DMS153 treated with DMSO at 0.1 percent for 48 hours (cell line): ENCODE results near the gene LRRC7.
"Not testable (repeated sequence)": the region's sequence is repeated elsewhere in the genome, so short reads cannot be mapped to it uniquely, and the experiment has no call there.

Experiments used
- DNase-seq: peaks from one replicate; lab custom pipeline; 2025; ENCODE audit not compliant: unreplicated experiment; lab: John Stamatoyannopoulos, UW

The LRRC7 gene

GRCh38 chr1:69862906-69863305 lies 295.2 kb downstream of the LRRC7 start:
- DNase-seq, result no peak

- no peak for DNase-seq
These were observed 296.0 kb downstream of the LRRC7 start for GRCh38 chr1:69863704-69864103.

- no peak for DNase-seq
These were observed 303.7 kb downstream of the LRRC7 start for GRCh38 chr1:69871412-69871811.

DNA sequence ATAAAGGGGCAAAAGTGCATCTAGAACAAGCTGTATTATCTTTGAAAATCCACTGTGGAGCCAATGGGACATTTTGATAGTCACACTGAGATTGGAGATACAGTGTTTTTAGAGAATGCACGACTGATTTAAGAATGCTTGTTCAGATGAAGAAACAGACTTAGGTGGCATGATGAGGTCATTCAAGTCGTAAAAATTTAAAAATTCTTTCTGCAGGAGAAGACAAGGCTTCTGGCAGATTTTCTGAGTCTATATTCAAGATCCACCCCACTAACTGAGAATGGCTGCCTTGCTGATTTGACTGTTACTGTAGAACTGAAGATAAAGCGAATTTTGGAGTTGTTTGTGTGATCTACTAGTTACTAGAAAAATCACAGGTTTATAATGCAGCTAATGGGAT lies 310.6 kb downstream of the LRRC7 start:
- no peak for DNase-seq

GRCh38 chr1:69888016-69888415 lies 320.3 kb downstream of the LRRC7 start:
- not testable (repeated sequence) for DNase-seq

DNA sequence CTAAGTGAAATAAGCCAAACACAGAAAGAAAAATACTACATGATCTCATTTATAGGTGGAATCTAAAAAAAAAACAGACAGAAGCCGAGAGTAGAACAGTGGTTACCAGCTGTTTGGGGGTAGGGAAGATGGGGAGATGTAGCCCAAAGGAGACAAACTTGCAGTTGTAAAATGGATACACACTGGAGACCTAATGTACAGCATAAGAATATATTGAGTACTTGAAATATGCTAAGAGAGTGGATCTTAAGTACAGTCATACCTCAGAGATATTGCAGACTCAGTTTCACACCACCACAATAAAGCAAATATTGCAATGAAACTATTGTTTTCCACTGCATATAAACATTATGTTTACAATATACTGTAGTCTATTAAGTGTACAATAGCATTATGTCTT lies 320.9 kb downstream of the LRRC7 start:
- no peak for DNase-seq

DNA sequence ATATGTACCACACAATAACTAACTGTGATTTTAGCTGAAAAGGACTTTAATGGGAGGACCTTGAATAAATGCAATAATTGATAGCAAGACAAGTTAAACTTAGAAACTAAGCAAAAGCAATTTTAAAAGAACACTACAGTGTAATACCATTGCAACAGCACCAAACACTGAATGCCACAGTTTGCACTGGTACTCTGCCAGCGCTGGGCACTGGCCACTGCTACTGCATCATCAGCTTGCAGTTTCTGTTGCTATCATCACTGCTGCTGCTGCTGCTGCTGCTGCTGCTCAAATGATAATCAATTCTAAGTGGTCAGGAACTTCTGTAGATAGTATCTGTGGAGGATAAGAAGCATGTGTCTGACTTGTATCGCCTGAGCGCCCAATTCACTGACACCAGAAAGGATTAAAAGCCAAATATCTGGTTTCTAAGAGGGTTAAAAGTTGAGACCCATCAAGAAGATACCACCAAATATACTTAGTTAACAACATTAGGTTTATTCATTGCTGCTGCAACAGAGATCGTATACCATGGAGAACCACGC lies 330.8 kb downstream of the LRRC7 start:
- DNase-seq, result no peak

DNA sequence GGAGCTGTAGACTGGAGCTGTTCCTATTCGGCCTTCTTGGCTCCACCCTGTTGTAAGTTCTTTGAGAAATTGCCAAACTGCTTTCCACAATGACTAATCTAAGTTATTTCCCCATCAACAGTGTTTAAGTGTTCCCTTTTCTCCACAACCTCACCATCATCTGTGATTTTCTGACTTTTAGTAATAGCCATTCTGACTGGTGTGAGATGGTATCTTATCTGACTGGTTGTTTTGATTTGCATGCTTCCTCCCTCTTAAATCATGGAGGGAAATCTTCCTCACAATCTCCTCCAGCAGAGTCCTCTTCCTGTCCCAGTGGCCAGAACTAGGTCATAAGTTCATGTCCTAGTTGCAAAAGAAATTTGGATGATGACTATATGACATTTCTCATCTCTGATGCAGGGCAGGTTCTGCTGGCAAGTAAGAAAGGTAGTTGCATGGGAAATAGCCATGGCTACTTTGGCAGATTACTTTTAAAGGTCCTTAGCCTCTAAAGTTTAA lies 343.6 kb downstream of the LRRC7 start:
- no peak for DNase-seq

- DNase-seq, result no peak
These were observed 346.3 kb downstream of the LRRC7 start for GRCh38 chr1:69913977-69914376.

DNA sequence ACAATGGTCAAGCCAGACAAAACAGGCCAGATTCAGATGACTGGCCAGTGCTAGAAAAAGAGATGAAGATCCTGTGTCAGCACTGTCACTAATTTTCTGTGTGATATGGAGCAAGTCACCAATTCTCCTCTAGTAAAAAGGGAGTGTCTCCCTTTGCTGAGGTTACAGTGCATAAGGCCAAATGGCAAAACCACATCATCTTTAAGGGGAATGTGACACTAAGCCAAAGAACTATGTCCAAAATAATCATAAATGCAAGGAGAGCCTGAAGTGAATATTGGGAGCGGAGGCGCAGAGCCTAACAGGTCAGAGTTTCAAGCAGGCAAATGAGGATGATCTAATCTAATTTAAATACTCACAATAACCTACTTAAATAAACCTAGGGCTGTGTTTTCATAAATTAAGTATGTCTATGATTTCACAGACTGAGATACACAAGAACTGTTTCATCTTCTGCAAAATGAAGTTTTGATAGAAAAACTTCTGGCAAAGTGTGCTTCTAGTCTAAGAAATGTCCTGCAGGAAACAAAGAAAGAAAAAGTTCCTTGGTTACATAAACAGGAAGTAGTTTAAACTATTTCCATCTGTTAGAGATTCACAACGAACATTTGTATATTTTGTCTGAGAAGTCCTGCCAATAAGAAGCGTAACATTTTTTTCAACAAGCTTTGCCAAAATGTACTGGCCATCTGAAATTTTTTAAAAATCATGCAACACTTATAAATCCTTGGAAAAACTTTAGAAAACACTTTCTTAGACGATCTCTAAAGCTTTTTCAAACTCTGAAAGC lies 347.4 kb downstream of the LRRC7 start:
- no peak for DNase-seq

DNA sequence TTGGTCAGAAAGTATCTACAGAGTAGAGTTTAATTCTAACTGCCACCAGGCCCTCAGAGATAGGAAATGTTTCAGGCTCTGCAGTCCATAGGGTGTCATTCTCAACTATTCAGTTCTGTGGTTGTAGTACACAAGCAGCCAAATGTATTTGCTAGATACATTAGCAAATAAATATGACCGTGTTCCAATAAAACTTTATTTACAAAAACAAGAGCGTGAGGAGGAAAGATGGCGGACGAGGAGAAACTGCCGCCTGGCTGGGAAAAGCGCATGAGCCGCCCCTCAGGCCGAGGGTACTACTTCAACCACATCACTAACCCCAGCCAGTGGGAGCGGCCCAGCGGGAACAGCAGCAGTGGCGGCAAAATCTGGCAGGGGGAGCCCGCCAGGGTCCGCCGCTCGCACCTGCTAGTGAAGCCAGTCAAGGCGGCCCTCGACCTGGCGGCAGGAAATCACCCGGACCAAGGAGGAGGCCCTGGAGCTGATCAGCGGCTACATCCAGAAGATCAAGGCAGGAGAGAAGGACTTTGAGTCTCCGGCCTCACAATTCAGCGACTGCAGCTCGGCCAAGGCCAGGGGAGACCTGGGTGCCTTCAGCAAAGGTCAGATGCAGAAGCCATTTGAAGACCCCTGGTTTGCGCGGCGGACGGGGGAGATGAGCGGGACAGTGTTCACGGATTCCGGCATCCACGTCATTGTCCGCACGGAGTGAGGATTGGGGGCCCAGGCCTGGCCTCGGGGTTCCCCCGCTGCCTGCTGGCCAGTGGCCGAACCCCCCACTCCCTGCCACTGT lies 351.6 kb downstream of the LRRC7 start:
- DNase-seq, result no peak

DNA sequence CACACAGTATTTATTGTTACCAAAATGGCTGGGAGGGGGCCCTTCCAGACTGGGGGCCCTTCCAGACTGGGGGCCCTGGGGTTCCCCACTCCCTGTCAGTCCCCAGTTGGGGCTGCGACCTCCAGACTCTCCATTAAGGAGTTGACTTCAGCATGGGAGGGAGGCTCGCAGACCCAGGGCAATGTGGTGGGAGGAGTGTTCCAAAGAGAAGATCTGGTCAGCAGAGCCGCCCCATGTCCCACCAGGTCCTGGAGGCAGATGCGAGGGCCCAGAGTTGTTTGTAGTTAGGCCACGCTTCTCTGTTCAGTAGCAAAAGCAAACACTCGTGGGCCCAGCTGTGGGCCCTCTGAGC lies 352.2 kb downstream of the LRRC7 start:
- DNase-seq, result no peak

GRCh38 chr1:69920426-69920825 lies 352.7 kb downstream of the LRRC7 start:
- DNase-seq, result no peak

- DNase-seq, result no peak
These were observed 353.8 kb downstream of the LRRC7 start for GRCh38 chr1:69921486-69921885.

DNA sequence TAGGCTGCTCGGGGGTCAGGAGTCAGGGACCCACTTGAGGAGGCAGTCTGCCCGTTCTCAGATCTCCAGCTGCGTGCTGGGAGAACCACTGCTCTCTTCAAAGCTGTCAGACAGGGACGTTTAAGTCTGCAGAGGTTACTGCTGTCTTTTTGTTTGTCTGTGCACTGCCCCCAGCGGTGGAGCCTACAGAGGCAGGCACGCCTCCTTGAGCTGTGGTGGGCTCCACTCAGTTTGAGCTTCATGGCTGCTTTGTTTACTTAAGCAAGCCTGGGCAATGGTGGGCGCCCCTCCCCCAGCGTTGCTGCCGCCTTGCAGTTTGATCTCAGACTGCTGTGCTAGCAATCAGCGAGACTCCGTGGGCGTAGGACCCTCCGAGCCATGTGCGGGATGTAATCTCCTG lies 360.5 kb downstream of the LRRC7 start:
- DNase-seq, result not testable (repeated sequence)

- no peak for DNase-seq
These were observed 361.8 kb downstream of the LRRC7 start for GRCh38 chr1:69929308-69930057.

- DNase-seq, result no peak
These were observed 362.7 kb downstream of the LRRC7 start for GRCh38 chr1:69930396-69930795.

- no peak for DNase-seq
These were observed 365.0 kb downstream of the LRRC7 start for GRCh38 chr1:69932760-69933159.

DNA sequence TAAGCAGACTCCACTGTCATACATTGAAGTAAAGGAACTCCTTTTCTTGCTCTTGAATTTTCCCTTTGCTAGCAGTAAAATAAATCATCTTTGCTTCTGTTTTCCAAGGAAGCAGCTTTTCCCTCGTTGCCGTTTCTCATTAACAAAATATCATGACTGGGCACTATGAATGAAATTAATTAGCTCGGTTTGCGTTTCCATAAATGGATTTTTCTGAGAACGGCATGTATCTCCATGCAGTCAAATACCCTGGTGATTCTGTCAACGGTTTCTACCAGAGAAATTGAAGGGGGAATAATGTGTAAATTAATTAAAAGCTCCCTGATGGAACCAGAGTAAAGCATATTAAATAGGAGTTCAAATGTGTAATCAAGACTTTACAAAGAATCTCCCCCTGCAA lies 372.5 kb downstream of the LRRC7 start:
- DNase-seq, result no peak

DNA sequence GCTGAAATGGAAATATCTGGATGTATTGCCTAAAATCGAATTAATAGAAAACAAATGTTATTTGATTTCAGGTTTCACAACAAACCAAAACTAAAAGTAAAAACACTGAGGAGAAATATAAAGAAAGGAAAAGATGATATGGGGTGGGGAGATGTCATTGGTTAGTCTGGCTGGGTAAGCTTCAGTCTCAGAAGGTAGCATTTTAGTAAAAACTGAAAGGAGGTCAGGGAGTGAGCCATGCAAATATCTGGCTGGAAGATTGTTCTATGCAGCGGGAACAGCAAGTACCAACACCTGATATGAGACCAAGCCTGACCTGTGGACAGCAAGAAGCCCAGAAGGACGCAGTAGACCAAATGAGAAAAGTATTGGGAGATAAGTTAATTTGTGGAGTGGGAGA lies 373.1 kb downstream of the LRRC7 start:
- DNase-seq, result no peak

GRCh38 chr1:69943030-69943429 lies 375.3 kb downstream of the LRRC7 start:
- no peak for DNase-seq
